DMS53 treated with DMSO at 0.1 percent for 48 hours (cell line): Measurements from ENCODE around the gene SULT2B1.
"Not testable (repeated sequence)": the region's sequence is repeated elsewhere in the genome, so short reads cannot be mapped to it uniquely, and the experiment has no call there.

Experiments
- DNase-seq: peaks from one replicate; lab custom pipeline; 2025; ENCODE audit not compliant: unreplicated experiment; lab: John Stamatoyannopoulos, UW

SULT2B1 gene

DNA sequence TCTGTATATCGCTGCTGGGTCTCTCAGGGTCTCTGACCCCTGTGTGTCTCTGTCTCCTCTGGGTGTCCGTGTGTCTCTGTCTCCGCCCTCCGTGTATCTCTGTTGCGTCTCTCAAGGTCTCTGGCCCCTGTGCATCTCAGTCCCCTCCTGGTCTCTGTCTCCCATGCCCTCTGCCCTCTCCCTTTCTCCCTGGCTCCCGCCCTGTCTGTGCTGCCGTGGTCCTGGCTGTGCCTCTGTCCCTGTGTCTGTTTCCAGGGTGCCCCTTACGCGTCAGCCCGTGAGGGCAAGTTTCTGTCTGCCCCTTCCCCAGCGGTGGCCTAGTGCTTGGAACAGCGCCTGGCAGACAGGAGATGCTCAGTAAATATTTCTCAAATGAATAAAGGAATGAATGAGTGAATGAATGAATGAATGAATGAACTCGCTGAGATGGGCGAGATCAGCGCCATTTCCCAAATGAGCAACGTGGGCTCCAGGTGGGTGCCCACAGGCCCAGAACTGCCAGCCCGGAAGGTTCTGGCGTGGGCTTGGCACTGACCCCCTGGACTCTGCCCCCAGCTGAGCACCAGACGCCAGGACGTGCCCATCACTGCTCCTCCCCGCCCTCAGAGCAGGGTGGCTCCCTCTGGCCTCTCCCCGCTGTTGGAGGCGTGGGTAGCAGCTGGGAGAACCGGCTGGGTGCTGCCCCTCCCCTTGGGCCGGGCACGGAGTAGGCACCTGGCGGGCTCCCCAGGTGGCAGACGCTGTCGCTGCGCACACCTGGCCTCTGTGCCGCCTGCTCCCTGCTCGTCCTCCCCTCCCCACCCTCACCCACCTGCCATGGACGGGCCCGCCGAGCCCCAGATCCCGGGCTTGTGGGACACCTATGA, at the start of gene SULT2B1:
TSS of gene SULT2B1 (plus strand) at position 736 of the 866 bp plus-strand sequence. CDS start at position 817, 81 bp downstream.
- peak; percentile 91 for DNase-seq

- DNase-seq, result no peak
Measured at GRCh38 chr19:48502350-48503018, 49.5 kb upstream of the SULT2B1 start.

- no peak for DNase-seq
Measured at GRCh38 chr19:48506138-48506733, 45.7 kb upstream of the SULT2B1 start.

DNA sequence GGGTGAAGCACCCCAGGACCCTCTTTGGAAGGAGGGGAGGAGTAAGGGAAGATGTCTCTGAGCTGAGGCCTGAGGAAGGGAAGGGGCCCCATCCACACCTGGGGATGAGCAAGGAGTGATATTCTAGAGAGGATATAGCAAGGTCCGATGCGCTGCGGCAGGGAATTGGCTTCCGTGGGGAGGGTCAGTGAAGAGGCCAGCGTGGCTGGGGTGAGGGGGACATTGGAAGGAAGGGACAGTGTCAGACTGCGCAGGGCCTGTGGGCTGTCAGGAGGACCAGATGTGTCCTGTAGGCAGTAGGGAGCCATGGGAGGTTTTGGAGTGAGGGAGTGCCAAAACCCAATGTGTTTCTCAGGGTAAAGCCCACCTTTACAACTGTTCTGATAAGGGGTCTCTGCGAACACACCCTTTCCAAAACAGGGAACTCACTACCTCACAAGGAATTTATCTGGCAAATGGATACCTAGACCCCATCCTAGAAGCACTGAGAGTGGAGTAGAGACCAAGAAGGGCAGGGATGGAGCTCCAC, 44.0 kb upstream of the SULT2B1 start:
- DNase-seq, result no peak

DNA sequence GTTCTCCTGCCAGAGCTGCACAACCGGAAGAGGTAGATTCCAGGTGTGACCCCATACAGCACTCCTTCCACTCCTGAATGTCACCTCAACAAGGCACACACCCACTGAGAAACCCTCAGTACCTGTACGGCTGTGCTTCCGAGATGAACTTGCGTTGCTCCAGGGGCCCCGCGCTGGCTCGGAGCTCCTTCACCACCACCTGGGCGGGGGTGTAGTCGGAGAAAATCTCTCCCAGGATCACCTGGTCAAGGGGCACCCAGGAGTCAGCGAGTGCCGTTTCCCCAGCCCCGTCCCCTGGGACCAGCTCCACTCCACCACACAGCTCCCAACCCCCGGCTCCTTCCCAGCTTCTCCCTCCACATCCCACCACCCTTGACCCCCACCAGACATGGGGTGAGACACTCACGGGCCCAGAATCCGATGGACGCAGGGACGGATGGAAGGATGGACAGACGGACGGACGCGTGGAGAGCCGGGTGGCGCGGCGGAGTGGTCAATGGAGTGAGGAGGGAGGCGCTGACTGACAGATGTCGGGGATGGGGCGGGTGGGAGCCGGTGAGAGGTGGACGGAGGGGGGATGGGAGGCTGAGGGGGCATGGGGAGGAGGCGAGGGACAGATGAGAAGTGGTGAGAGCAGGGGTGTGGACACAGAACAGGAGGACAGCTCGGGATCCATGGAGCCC, 43.1 kb upstream of the SULT2B1 start:
- no peak for DNase-seq

- no peak for DNase-seq
Measured at GRCh38 chr19:48509467-48510194, 42.3 kb upstream of the SULT2B1 start.

DNA sequence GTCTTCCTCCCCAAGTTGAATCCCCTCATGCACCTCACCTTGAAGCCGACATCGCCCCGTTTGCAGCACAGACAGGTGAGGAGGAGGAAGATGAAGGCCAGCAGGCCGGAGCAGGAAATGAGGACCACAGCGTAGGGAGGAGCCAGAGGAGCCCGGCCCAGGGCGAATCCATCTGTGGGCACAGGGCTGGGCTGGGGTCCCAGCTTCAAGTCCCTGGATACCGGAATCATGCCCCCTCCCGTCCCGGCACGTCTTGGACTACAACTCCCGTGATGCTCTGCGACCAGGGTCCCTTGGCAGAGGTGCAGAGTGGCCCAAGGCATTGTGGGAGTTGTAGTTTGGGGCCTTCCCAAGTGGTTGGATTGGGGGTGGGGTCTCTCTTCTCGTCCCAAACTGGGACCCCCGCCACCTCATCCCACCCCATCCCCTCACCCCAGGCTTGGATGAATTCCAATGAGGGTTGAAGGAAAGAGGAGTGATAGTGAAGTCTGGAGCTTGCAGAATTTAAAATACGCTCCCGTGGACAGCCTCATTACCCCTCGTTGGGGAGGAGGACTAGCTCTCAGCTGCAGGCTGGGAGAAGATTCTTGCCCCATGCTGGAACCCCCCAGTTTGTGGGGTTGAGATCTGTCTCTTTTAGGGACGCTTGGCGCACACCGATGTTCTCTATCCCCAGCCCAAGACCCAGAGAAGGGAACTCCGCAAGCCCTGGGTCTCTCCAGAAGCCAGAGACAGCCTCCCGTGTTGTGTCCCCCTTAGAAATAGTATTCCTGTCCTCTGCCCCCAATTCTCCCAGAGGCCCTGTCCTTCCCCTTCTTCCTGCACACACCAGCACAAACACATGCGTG, 41.3 kb upstream of the SULT2B1 start:
- DNase-seq, result peak; percentile 40

DNA sequence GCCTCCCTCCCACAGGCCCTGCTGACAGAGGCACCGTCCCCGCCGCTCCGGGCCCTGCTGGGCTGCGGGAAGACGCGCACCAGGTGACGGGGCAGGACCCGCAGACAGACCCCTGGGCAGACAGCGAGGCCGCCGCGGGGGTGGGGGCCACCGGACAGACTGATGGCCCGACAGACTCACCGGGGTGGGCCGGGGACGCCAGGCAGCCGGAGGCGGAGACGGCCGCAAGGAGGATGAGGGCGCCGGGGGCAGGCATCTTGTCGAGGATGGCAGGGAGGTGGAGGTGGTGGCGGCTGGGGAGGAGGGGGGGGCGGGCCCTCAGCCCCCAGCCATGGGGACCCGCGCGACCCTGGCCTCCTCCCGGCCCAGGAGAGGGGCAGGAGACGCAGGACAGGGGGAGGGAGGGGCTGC, 40.6 kb upstream of the SULT2B1 start:
- DNase-seq, result no peak

DNA sequence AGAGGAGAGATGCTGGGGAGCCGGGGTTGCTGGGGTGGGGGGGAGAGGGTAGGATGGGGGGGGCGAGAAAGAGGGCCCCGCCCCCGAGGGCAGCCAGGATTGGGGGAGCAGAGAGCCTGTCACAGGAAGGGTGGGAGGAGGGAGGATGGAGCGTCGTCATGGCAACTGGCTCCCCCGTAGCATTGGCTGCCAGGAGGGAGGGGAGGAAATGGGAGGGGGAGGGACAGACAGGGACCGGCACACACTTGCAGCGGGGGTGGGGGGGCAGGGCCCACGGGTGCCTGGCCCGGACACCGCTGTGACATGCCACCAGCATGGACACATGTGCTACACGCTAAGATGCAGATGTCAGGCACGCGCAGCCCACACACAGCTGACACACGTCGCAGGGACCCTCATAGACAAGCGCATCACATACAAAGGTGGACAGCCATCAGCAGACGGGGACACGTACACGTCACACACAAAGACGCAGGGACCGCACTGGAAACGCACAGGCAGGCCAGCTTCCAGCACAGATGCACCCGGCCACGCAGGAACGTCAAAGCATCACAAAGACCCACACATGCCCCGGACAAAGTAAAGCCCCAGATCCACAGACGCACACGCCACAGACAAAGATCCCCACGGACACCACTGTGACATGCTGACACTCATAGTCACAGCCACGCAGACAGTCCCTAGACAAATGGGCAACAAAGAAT, 40.0 kb upstream of the SULT2B1 start, which contains the start of gene LMTK3:
TSS of gene LMTK3 (minus strand) at position 36 of the 704 bp plus-strand sequence. CDS start 259 bp downstream, outside the sequence.
- DNase-seq, result peak; percentile 71

DNA sequence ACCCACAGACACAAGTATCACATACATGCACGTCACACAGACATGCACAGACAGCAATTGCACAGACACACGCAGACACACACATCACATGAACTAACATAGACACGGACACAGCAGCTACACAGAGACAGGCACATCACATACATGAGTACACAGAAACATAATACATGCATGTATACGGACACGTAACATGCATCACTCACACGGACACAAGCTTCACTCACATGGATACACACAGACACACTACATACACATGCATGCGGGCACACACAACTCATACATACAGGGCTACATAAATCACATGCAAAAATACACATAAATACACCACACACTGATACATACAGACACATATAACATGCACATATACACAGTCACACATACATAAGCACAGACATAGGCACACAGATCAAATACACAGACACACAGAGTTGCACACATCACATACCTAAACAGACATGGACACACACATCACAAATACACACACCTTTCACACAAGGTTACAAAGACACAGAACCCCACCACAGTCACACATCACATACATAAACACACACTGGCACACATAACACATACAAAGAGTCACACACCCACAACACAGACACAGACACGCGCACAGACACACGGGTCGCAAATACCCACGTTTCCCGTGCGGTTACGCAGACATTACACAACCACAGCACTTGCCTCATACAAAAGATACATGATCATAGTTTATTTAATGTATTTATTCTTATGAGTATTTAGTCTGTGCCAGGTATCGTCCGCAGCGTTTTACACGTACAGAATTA, 39.3 kb upstream of the SULT2B1 start:
- no peak for DNase-seq

DNA sequence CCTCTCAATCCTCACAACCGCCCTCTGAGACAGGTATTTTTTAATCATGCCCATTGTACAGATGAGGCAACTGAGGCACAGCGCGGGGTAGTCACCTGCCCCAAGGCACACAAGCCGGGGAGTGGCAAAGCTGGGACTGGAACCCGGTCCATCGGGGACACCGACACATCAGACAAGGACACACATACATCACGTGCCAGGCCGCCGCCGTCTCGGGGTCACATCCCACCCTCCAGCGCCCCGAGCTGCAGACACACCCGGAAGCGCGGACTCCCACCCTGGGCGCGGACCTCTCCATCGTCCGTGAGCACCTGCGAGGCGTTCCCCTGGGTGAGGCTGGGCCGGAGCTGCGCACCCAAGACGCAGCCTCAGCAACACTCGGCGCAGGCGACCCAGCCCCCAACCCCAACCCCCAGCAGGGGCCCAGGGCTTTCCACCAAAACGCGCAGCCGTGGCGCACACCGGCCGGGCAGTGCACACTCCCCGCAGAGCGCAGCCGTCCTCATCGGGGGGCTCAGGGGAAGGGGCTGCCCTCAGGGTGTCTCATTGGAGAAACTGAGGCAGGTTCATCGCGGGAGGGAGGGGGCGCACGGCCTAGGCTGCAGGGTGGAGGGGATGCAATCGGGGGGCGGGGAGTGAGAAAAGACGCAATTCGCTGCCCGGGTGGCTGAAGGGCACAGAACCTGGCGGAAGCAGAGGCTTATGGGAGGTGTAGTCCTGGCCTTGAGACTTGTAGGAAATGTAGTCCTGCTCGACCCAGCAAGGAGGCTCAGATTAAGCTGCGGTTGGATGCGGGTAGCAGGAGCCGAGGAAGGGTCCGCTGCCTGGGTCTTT, 38.5 kb upstream of the SULT2B1 start:
- DNase-seq, result peak; percentile 81

GRCh38 chr19:48514123-48514458, 37.9 kb upstream of the SULT2B1 start:
- no peak for DNase-seq

GRCh38 chr19:48516536-48516935, 35.4 kb upstream of the SULT2B1 start:
- DNase-seq, result no peak

GRCh38 chr19:48518207-48518606, 33.8 kb upstream of the SULT2B1 start:
- no peak for DNase-seq

DNA sequence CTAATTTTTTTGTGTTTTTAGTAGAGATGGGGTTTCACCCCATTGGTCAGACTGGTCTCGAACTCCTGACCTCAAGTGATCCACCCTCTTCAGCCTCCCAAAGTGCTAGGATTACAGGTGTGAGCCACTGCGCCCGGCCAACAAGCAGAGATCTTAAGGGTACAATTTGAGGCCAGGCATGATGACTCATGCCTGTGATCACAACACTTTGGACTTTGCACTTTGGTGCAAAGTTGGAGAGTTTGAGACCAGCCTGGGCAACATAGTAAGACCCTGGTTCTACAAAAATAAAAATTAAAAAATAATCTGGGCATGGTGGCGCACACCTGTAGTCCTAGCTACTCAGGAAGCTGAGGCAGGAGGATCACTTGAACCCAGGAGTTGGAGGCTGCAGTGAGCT, 32.5 kb upstream of the SULT2B1 start:
- DNase-seq, result not testable (repeated sequence)

DNA sequence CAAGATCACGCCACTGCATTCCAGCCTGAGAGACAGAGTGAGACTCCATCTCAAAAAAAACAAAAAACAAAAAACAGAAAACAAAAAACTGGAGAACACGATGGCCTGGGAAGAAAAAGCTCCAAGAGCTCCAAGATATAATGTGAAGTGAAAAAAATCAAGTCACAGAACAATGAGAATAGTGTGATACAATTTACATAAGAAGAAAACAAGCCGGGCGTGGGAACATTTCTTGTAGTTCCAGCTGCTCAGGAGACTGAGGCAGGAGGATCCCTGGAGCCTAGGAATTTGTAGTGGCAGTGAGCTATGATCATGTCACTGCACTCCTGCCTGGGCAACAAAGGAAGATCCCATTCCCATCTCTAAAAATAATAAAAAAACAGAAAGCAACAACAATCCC, 31.8 kb upstream of the SULT2B1 start:
- DNase-seq, result no peak

DNA sequence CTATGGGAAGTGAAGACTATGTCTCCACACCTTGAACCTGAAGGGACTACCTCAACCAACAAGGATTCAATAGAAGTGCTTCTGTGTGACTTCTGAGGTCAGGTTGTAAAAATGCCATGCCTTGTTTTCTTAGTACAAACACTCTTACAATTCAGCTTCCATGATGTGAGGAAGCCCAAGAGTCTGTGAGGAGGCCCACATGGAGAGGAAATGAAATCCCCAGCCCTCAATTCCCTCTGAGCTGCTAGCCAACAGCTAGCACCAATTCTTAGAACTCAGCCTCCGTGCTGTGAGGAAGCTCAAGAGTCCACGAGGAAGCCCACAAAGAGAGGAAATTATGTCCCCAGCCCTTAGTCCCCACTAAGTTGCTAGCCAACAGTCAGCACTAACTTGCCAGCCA, 27.8 kb upstream of the SULT2B1 start:
- no peak for DNase-seq
